Measurements from ENCODE around the gene S100A7A.
"Not testable (repeated sequence)": the region's sequence is repeated elsewhere in the genome, so short reads cannot be mapped to it uniquely, and the experiment has no call there.

S100A7A gene

GRCh38 chr1:153395776-153396175 is 20.5 kb upstream of the S100A7A start:
- no peak for DNase-seq

DNA sequence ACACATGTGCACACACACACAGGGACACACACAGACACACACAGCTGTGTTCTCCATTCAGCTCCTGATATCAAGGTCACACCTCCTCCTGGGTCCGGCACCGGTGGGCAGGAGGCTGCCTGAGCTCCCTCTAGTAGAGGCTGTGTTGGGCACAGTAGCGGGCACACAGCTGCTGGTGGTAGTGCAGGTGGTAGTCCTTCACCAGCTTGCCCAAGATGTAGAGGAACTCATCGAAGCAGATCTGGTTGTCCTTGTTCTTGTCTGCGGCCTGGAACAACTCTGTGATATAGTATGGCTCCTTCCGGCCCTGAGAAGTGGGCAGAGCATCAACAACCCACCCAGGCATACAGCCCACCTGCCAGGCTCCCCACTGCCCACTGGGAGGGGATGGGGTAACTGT is 19.9 kb upstream of the S100A7A start:
- no peak for DNase-seq

- DNase-seq = no peak
Measured at GRCh38 chr1:153397051-153397923, 19.0 kb upstream of the S100A7A start.

GRCh38 chr1:153397924-153398651 is 18.2 kb upstream of the S100A7A start:
- no peak for DNase-seq

GRCh38 chr1:153399401-153400055 is 16.8 kb upstream of the S100A7A start:
- no peak for DNase-seq

GRCh38 chr1:153400244-153400643 is 16.1 kb upstream of the S100A7A start:
- no peak for DNase-seq

DNA sequence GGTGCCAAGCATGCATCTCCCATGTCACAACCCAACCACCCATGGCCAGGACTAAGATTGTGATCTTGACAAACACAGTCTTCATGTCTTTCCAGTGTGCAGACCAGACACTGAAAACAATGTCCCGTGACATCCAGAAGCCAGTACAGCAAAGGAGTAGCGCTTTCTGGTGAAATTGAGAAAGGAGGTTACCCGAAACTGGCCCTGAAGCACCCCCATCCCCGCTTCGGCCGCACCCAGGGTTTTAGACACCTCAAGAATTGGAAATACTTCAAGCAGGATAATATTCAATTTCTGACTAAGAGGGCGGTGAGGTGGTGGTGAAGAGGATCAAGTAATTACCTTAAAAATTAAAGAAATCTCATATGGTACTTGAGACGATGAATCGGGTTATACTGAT is 14.9 kb upstream of the S100A7A start:
- DNase-seq = no peak

DNA sequence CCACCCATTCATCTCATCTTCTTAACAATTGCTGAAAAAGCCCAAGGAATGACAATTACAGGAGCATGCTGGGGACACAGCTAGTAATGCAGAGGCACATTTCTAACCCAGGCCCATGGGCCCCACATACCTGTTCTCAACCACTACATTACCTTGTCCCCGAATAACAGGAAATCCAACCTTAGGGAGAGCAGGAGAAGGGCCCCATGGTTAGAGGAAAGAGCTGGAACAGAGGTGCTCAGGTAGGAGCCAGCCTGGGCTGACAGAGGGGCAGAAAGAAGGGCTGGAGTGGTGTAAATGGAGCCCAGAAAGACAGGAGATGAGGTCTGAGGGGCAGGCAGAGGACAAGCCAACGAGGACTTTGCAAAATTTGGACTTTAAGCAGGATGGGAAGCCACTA is 14.1 kb upstream of the S100A7A start:
- DNase-seq = no peak

GRCh38 chr1:153403421-153404085 is 12.8 kb upstream of the S100A7A start:
- no peak for DNase-seq

DNA sequence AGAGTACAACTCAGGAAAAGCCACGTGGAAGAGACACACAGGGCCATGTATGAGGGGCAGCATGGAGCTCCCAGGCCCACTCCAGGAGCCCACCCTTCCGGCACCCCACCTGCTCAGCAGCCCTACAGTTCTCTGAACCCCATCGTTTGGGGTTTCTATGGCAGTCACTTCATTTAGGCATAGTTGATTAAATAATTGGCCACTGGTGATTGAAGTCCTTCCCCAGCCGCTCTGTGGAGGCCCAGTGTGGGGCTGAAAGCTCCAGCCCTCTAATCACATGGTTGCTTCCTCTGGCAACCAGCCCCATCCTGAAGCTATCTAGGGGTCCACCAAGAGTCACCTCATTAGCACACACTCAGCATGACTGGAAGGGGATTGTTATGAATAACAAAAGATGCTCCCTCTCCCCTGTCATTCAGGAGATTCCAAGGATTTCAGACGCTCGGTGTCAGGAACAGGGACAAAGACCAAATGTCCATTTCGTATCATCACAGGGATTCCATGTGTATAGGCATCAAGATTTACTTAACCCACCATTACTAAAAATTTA is 12.2 kb upstream of the S100A7A start:
- DNase-seq = no peak

GRCh38 chr1:153404768-153405167 is 11.6 kb upstream of the S100A7A start:
- no peak for DNase-seq

- not testable (repeated sequence) for DNase-seq
Measured at GRCh38 chr1:153405825-153406599, 10.3 kb upstream of the S100A7A start.

DNA sequence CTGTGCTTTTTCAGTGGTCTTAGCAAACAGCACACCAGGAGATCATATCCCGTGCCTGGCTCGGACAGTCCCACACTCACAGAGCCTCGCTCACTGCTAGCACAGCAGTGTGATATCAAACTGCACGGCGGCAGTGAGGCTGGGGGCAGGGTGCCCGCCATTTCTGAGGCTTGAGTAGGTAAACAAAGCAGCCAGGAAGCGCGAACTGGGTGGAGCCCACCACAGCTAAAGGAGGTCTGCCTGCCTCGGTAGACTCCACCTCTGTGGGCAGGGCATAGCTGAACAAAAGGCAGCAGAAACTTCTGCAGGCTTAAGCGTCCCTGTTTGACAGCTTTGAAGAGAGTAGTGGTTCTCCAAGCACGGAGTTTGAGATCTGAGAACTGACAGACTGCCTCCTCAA is 9.0 kb upstream of the S100A7A start:
- not testable (repeated sequence) for DNase-seq

DNA sequence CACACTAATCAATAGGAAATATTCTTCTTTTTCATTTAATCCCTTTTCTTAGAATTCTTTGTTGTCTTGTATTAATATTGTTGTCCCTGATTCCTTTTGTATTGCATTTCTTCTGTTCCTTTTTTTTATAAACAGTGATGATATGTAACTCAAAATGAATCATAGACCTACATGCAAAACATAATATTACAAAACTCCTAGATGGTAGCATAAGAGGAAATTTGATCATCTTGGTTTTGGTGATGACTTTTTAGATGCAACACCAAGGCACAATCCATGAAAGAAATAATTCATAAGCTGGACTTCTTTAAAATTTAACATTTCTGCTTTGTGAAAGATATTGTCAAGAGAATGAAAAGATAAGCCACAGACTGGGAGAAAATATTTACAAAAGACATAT is 2.4 kb upstream of the S100A7A start:
- DNase-seq = not testable (repeated sequence)

DNA sequence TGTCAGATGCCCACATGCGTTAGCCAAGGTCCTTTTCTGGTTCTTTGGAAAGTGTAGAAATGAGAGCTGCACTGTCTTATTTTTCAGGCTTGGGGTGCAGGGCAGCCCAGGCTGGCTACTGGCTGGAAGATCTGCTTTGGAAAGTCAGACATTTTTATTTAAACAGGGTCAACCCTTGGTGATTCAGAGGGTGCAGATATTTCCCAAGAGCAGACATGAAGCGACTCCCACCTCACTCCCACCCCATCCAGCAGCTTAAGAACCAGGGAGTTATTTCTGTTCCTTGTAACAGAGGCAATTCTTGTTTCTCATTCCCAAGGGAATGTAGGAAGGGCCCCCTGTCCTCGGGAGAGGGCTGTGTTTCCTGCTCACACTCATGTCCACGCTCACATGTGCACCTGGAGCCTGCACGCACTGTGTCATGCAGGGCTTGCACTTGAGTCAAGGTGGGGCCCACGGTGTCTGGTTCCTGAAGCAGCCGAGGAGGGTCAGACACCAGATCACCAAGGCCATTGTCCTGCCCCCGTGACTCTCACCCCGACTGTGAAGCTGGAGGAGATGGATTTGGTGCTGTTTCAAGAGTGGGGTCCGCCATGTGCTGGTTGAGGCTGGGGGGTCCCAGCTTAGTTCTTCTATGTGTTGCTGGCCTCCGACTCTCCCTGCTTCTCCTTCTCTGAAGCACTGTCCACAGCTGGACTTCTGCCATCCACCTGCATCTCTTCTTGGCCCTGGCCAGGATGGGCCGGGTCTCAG is 992 bp downstream of the S100A7A start:
- DNase-seq = no peak

DNA sequence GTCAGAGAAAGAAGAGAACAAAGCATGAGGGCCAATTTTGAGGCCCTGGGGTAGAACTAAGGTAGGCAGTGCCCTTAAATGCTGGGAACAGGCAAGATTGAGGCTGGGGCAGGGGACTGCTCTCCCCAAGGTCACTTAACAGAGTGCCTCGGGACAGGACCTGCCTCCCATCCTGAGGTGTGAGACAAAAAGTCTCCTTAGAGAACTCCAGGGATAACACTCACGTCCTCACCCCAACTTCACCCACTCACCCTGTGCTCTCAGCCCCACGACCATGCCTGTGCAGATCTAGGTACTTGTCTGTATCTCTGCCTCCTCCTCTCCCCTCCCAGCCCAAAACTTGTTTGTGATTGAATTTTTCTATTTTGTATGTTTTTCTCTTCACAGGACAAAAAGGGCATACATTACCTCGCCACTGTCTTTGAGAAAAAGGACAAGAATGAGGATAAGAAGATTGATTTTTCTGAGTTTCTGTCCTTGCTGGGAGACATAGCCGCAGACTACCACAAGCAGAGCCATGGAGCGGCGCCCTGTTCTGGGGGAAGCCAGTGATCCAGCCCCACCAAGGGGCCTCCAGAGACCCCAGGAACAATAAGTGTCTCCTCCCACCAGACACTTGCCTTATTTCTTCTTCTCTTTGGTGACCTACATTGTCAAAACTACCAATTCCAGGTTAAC is 2.6 kb downstream of the S100A7A start:
- DNase-seq = not testable (repeated sequence)

DNA sequence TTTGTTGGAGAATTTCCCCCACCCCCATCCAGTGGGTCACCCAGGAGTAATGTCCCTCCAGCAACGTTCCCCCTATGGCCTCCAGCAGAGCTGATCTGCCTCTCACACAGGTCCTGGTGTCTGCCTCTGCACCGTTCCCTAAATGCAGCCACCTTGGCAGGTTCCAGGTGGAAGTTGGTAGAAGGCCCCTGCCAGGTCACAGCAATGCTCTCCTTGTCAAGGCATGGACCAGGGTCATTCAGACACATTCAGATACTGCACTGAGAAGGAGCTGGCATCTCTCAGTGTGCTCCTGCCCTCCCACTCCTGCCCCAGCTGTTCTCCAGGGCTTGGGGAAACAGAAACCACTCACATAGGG is 3.1 kb downstream of the S100A7A start:
- DNase-seq = not testable (repeated sequence)

DNA sequence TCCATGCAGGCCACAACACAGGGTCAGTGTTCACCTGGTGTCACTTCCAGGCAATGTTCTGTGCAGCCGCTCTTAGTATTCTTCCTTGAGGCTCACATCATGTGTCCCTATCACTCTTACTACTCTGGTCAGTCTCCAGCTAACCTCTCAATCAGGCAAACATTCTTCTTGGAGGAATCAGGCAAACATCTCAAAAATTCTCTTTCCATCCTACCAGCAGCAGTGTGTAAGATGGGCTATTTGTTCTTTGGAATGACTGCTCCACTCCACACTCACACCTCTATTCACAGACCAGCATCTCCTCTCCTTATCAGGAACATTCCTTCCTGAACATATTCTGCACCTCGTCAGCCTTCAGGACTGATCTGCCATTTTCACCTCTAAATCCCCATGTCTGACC is 4.0 kb downstream of the S100A7A start:
- DNase-seq = no peak

DNA sequence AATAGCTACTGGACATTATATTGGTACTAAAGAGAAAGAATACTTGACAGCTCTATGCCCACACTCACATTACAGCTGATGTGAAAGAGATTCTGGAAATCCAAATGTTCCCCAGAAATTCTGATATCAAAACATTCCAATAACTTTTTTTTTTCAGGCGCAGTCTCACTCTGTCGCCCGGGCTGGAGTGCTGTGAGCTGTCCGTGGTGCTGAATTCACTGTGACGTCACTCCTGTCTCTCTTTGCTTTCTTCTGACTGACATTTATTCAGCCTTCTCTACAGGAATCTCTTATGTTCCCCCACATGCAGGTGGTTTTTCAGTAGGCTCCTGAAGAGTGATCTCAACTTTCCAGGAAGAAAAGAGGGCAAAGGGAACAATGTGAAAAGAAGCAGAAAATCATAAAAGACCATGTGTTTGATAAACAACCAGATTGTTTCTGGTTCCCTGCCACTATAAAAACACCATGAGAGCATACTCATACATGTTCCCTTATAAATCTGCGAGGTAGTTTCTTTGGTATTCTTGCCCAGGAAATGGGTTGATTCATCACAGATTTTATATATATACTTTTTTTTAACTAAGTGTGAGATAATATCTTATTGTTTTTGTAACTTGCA is 6.2 kb downstream of the S100A7A start:
- DNase-seq = no peak

DNA sequence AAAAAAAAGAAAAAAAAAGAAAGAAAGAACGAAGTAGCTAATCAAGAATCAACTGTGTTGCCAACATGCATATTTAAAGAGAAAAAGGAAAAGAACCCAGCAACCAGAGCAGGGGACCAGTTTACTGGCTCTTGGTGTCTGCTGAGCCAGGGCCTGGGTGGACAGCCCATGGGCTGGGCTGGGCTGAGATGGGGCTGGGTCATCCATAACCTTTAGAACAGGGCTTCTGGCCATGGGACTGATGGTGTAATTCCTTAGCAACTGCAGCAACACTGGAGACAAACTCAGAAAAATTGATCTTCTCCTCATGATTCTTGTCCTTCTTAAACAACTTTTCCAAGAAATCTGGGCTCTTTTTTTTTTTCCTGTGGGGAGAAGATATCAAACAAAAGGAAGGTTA is 10.5 kb downstream of the S100A7A start:
- DNase-seq = no peak
